Ramos (cell line): ENCODE measurements around the gene SMARCA4.

ENCODE experiments used
- in situ Hi-C: fragments of 300-500 bp; cut with MboI; formaldehyde crosslinking; loops from one replicate; pipeline ENCODE4 v1.14.3; 2022; ENCODE audit warnings: low sequenced_read_pairs; ENCODE audit not compliant: unreplicated experiment

The SMARCA4 gene

DNA sequence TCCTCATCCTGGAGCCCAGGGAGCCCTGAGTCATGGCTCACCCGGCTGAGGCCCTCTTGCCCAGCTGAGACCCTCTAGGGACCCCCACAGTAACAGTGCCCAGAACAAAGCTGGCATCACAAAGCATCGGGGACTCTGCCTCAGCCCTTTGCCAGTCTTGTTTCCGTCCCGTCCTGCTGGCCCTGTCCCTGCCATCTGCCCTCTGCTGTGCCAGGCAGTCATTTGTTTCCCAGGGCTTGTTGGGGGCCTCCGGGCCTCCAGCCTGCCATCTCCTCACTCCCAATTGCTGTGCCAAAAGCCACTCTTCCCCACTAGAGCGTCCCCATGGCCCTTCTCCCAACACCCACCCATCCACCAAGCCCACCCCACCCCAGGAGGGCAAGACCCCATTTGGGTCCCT lies 64.2 kb downstream of the SMARCA4 start:
- in situ Hi-C loops: no loop called here

DNA sequence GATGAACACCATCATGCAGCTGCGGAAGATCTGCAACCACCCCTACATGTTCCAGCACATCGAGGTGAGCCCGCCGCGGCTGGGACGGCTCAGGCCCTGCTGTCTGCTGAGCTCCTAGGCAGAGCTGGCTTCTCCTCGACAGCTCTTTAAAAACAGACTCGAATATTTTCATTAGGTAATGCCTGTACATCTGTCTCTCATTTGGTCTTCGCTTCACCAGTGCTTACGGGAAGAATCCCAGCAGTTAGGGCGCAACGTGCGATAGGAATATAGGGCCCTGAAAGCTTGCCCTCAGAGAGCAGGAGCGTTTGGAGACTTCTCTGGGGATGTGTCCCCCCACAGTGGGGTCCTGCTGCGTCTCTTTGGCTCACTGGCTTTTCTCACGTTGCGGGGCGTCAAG lies 64.6 kb downstream of the SMARCA4 start:
- in situ Hi-C loops: no loop called here

DNA sequence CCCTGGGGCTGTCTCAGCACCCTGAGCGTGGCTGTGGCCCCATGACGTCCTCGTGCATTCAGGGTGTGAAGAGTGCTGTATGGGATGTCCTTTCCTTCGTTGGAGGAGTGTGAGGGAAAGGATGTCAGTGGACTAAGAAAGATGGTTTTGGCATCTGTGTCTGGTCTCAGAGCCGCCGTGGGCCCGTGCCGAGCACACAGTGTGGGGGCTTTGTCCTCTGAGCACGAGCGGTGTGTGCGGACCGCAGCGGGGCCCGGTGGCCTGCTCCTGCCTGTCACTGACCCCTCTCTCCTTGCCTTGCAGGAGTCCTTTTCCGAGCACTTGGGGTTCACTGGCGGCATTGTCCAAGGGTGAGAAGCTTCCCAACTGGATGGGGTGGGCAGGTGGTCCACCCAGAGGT lies 65.2 kb downstream of the SMARCA4 start:
- in situ Hi-C loops: no loop called here

DNA sequence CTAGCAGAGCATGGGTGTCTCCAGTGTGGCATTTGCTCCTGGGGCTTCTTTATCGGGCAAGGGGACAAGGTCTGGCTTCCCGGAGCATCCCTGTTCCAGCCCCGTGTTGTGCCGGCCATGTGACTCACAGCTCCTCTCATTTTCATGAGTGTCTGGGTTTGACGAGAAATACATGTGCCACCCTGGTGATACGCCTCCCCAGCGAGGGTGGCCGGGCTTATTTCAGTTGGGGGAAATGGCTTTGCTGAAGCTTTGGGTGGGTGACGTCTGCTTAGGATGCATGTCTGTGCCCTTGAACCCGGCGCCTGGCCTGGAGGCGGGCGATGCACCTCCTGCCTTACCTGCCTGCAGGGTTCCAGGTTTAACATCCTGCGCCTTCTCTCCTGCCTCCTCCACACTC lies 66.6 kb downstream of the SMARCA4 start:
- in situ Hi-C loops: no loop called here

DNA sequence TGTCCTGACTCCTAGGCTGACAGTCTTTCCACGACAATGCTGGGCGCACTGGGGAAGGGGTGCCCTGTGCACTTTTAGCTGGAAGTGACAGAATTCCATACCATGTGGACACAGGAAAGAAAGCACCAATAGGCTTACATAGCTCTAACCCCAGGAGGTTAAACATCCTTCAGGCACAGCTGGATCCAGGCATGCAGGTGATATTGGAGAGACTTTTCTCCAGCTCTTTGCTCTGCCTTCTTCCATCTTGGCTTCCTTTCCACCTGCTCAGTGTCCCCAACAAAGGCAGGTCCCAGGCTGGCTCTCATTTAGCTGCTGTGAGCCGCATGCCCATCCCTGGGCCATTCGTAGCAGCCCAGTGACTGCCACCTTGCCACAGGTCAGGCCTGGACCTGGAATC lies 67.3 kb downstream of the SMARCA4 start:
- in situ Hi-C loops: no loop called here

DNA sequence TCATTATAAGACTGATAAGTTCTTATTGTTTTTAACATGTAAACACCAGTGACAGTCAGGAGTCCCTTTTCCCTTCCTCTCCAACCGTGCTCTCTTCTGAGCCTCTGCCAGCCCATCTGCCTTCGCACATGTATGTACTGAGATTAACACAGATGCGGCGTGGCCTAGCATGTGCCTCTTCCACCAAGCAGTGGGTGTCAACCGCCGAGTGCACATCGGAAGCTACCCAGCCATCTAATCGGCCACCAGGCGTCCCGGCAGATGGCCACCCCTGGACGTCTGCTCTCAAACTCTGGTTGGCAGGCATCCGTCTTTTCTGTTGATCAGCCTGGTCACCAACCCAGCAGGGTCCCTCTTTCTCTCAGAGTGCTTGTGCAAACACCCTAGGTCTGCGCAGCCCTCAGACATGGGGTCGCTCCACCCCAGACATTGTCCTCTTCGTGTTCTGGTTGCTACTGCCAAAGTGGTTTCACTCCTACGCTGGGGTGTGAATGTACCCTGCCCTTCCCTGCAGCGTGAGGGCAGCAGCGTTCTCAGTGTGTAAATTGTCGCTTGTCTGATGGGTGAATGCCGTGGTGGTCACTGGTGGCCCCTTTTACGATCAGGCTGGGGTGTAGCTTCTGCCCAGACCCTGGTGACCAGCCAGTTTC lies 70.7 kb downstream of the SMARCA4 start:
- in situ Hi-C loops: loop anchor here (10.0 kb wide), 1 partner anchor 173 kb away; no protein-coding TSS in a partner anchor

DNA sequence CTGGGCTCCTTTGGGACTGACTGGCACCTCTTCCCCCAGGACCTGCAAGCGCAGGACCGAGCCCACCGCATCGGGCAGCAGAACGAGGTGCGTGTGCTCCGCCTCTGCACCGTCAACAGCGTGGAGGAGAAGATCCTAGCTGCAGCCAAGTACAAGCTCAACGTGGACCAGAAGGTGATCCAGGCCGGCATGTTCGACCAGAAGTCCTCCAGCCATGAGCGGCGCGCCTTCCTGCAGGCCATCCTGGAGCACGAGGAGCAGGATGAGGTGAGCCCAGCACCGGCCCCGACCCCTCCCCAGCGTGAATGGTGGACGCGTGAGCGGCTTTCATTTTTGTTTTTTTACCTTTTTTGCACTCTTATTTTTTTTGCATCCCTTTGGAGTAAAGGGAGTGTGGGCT lies 72.4 kb downstream of the SMARCA4 start:
- in situ Hi-C loops: loop anchor here (10.0 kb wide), 1 partner anchor 172 kb away; no protein-coding TSS in a partner anchor

DNA sequence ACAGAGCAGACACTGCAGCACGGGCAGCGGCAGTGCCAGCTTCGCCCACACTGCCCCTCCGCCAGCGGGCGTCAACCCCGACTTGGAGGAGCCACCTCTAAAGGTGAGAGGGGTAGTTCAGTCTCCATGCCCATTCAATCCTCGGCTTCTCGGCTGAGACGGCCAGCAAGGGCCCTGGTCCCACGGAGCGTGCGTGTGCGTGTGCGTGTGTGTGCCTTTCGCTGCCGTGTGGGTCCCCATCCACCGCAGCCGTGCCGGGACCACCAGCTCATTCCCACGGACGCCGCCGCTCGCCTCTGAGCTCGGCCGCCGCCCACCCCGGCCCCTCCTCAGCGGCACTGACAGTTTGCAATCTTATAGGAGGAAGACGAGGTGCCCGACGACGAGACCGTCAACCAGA lies 72.9 kb downstream of the SMARCA4 start:
- in situ Hi-C loops: loop anchor here (10.0 kb wide), 1 partner anchor 171 kb away; no protein-coding TSS in a partner anchor

DNA sequence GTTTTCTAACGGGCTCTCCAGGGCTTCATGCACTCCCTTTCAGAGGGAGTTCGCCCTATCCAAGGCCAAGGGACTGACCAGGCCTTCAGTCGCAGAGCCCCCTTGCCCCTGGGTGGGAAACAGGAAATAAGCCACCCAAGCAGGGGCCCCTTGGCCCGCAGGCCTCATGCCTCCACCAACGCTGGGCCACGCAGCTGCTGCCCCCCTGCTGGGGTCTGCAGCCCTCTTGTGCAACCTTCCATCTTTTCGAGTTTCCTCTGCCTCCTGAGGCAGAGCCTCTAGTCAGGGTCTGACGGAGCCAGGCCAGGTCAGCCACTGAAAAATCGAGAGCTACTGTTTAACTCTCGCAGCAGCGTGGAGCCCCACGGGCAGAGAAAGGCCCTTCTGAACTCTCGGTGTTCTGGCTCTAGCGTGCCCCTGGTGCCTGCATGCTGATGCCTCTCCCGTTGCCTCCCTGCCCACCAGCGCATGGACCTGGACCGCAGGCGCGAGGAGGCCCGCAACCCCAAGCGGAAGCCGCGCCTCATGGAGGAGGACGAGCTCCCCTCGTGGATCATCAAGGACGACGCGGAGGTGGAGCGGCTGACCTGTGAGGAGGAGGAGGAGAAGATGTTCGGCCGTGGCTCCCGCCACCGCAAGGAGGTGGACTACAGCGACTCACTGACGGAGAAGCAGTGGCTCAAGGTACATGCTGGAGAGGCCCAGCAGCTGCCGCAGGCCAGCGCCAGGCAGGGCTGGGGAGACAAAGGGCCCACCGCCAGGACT lies 73.8 kb downstream of the SMARCA4 start:
- in situ Hi-C loops: loop anchor here (10.0 kb wide), 1 partner anchor 170 kb away; no protein-coding TSS in a partner anchor

DNA sequence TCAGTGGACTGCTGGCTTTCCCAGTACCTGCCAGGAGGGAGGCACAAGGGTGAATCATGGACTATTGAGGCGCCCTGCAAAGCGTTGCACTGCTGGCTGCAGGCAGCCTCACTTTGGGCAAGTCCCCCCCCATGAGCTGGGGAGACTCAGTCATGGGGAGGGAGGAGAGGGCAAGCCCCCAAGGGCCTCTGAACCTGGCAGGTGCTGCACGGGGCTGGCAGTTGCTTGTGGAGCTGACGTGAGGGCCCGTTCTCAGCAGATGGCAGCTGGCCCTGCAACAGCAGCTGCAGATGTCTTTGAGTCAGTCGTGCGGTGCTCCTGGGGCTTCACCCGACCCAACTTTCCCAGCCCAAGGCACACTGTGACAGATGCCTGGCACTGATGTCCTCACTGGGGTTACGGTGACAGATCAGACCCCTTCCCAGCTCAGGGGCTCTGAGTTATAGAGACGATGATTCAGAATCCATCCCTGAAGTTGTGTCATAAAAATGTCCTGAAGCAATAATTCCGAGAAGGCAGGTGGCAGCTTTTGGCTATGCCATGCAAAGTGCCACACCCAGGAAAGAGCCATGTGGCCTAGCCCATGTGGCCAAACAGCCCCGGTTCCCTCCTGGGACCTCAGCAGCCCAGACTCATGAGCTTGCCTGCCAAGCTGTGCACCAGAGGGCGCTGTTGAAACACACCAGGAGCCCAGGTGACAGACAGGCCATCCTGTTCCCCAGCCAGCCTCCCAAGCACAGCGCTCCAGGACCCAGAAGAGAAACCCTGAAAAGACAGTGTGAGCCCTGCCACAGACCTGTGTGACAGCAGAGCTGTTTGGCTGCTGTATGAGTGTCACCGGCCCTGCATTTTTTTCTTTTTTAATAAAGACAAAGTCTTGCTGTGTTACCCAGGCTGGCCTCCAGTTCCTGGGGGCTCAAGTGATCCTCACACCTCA lies 74.9 kb downstream of the SMARCA4 start:
- in situ Hi-C loops: loop anchor here (10.0 kb wide), 1 partner anchor 169 kb away; no protein-coding TSS in a partner anchor

DNA sequence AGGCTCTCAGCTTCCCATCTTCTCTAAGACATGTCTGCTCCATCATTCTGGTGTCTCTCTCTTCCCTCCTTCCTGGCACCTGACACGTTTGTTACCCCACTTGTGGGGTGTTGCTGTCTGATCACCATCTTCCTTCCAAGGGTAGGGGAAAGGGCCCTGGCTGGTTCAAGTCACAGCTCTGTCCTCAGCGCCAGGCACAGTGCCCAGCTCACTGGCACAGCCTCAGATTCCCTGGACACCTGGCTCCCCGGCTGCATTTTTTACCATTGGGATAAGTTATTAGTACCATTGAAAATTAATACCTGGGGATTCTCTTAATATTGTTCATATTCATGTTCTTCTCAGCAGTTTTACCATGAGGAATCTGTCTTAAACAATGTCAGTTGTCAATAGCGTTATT lies 77.7 kb downstream of the SMARCA4 start:
- in situ Hi-C loops: loop anchor here (10.0 kb wide), 1 partner anchor 166 kb away; no protein-coding TSS in a partner anchor

DNA sequence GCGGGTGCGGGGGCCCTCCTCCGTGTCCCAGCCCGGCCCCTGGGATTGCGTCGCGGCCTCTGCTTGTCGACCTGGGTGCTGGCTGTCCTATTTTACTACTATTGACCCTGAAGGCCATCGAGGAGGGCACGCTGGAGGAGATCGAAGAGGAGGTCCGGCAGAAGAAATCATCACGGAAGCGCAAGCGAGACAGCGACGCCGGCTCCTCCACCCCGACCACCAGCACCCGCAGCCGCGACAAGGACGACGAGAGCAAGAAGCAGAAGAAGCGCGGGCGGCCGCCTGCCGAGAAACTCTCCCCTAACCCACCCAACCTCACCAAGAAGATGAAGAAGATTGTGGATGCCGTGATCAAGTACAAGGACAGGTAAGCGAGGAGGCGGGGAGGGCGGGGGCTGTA lies 80.4 kb downstream of the SMARCA4 start:
- in situ Hi-C loops: no loop called here

DNA sequence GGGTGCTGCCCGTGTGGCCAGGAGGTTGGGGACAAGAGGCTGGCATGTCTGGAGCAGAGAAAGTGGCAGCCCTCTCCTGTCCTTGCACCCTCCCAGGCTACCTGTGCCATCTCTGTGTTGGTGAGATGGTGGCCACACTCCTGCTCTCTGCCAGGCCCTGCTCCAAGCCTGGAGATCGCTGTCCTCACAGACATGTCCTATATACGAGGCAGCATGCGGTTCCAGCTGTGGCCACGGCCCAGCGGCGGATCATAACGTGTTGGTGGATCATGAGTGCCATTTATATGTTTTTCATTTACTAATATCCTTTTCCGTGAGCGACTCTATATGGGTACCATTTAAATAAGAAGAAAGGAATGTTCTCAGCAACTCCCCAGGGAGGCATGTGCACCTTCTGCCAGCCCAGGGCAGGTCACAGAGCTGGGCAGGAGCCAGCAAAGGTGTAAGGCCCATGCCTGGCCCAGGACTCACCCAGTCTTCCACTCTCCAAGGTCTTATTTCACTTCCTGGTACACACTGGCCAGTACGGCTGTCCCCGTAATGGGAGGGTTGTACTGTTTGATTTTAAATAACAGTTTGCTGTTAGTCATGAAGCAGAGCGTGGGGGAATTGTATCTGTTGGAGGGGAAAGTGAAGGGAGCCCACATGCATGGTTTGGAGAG lies 81.3 kb downstream of the SMARCA4 start:
- in situ Hi-C loops: no loop called here

DNA sequence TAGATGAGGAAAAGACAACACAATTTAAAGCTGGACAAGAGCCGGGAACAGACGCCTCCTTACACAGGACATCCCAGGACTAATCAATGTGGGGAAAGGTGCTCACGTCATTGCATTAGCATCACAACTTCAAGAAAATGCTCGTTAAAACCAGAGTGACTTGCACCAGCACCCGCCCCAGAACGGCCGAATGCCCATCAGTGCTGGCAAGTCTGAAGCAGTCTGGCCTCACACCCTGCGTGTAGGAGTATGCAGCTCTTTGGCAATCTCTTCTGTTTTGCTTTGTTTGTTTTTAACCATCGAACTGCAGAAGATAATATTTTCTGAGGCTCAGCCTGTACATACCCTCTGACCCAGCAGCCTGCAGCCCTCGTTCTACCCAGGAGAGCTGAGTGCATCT lies 83.6 kb downstream of the SMARCA4 start:
- in situ Hi-C loops: no loop called here

DNA sequence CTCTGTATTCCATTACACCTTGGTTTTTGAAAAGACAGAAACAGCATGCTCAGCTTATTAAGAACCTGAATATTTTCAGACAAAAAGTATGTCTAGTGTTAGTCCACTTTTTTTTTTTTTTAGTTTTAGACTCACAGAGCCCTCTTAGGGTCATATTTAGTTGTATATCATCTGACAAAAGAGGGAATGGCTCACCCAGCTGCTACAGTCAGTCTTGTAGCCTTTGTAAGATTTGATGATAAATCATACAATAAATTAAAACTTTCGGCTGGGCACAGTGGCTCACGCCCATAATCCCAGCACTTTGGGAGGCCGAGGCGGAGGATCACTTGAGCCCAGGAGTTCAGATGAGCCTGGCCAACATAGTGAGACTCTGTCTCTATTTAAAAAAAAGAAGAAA lies 84.7 kb downstream of the SMARCA4 start:
- in situ Hi-C loops: no loop called here

DNA sequence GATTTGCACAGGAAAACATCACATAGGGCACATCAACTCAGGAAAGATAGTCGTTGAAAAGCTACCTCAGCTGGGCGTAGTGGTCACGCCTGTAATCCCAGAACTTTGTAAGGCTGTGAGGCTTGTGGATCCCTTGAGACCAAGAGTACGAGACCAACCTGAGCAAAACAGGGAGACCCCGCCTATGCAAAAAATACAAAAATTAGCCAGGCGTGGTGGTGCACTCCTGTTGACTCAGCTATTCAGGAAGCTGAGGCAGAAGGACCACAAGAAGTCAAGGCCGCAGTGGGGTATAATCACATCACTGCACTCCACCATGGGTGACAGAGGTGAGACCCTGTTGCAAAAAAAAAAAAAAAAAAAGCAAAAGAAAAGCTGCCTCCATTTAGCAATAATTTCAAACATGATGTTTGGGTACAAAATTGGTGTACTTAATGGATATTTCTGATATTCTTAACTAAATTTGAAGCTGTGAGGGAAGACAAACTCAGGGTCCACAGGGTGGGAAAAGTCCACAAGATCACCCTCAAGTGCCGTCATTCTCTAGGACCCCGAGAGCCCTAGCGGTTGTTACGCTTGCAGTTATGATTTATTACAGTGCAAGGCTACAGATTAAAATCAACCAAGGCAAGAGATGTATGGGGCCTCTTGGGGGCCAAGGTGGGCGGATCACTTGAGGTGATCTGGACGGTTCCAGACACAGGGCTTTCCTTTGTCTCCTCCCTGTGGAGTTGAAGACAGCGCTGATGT lies 86.0 kb downstream of the SMARCA4 start:
- in situ Hi-C loops: no loop called here

DNA sequence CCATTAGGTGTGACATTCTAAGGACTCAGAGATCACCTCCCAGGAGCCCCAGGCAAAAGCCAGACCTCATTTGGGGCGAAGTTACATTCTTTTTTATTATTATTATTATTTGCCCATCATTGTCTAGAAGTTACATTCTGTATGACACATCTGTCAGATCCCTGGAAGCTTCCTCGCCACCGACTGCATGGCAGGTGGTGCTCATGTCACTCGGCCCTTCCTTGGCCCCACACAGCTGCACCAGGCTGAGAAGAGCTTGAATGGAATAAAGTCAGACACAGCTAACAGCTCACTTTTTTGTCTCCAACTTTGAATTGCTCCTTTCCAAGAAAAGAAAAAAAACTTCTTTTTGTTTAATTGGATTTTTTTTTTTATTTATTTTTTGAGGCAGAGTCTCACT lies 87.0 kb downstream of the SMARCA4 start:
- in situ Hi-C loops: no loop called here

DNA sequence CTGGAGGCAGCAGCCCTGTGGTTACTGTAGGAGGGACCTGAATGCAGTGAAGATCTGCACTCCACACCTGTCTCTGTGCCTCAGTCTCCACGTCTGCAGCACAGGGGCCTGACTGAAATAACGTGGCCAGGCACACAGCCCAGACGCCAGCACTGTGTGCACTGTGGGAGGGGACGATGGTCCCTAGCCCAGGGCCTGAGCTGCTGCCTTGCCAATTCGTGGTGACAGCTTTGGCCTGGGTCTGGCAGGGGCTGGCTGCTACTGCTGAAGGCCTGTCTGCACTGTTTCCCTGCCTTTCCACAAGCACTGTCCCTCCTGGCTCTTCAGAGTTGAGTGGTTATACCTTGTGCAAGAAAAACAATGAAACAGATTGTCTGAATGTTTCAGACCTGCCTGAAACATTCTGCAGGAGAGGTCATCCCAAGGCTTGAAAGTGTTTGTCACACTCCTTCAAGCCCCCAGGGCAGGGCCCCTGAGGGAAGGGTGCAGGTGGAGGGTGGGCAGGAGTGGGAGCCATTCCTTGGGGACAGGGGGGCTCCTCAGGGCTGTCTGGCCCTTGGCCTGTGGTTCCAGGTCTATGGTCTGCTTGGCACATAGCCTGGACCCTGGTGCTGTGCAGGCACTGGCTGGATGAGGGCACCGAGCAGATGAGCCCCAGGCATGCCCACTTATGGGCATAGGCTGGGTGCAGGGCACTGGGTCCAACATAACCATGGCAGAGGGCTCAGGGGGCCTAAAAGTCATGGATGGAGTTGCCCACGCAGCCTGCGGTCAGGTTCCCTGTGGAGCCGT lies 89.7 kb downstream of the SMARCA4 start:
- in situ Hi-C loops: no loop called here

DNA sequence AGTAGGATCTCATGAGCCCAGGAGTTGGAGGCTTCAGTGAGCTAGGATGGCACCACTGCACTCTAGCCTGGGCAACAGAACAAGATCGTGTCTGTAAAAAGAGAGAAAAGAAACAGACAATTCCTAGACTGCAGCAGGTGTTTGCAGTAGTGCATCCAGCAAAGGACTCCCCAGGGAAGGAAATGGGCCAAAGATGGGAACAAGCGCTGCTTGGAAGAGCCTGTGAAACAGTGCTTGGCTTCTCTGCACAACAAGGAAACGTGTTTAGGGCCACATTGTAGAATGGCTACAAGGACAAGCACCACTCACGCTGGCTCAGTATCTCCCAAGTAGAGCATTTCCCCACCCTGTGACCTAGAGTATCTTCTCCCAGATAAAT lies 93.0 kb downstream of the SMARCA4 start:
- in situ Hi-C loops: no loop called here
